ENCODE results near the gene TMEM154.

The TMEM154 gene

GRCh38 chr4:152573861-152574260 lies 105.9 kb downstream of the TMEM154 start:
- CTCF ChIA-PET: no interaction called here
- H3K9me3 ChIP-seq (ENCODE audit: control insufficient read depth, insufficient read depth, low read depth, low read length): no peaks in the 10 kb centered on the region
- no peak overlapping the region for H3K27ac ChIP-seq (ENCODE audit: extremely low read depth, low read depth, low read length)
- no peaks in the 10 kb centered on the region for H3K4me1 ChIP-seq (ENCODE audit: control insufficient read depth, insufficient read depth, low read length)
- no peak for TF ChIP-seq ZNF585B (tag by site-specific recombination; IDR thresholded peaks at IDR 0.05)
- TF ChIP-seq ZSCAN18 (tag by site-specific recombination; IDR thresholded peaks at IDR 0.05): no peak
- no peak for TF ChIP-seq ZNF449 (tag by site-specific recombination; IDR thresholded peaks at IDR 0.05)
- no peak for TF ChIP-seq TCF7L2 (IDR thresholded peaks at IDR 0.05; ENCODE audit: borderline replicate concordance, low read depth, low read length)
- TF ChIP-seq ZNF274 (IDR thresholded peaks at IDR 0.05; ENCODE audit: low read length): no peak
- TF ChIP-seq ZNF274 (tag by site-specific recombination; IDR thresholded peaks at IDR 0.05; ENCODE audit: borderline replicate concordance): no peak
- no peak for TF ChIP-seq ZNF324 (tag by site-specific recombination; IDR thresholded peaks at IDR 0.05)
- TF ChIP-seq ZNF548 (tag by site-specific recombination; IDR thresholded peaks at IDR 0.05): no peak
- no peak for TF ChIP-seq GLIS2 (tag by site-specific recombination; IDR thresholded peaks at IDR 0.05)
- TF ChIP-seq ZNF302 (tag by site-specific recombination; IDR thresholded peaks at IDR 0.05; ENCODE audit: low read depth): no peak
- no peak for TF ChIP-seq ZNF768 (tag by site-specific recombination; IDR thresholded peaks at IDR 0.05)
- no peak for TF ChIP-seq ZNF366 (tag by site-specific recombination; conservative IDR thresholded peaks at IDR 0.05)
- no peak for TF ChIP-seq ZNF23 (tag by site-specific recombination; IDR thresholded peaks at IDR 0.05; ENCODE audit: borderline replicate concordance)
- H3K36me3 ChIP-seq (ENCODE audit: control insufficient read depth in 2 of 2, insufficient read depth in 1 of 2, low read length in 2 of 2): no peaks in the 10 kb centered on the region
- no peak overlapping the region for H3K4me3 ChIP-seq (ENCODE audit: low read depth, low read length)
- POLR2A ChIA-PET: no interaction called here

- CTCF ChIA-PET: interaction anchor here (0.7 kb wide), 1 partner anchor 57 kb away, joined by 5 read pairs; no protein-coding TSS in a partner anchor
- Histone ChIP-seq H3K27ac (ENCODE audit: extremely low read depth, low read depth, low read length) (no peak overlapping the region), H3K9me3 (ENCODE audit: control insufficient read depth, insufficient read depth, low read depth, low read length) (no peaks in the 10 kb centered on the region), H3K4me1 (ENCODE audit: control insufficient read depth, insufficient read depth, low read length) (no peaks in the 10 kb centered on the region), H3K4me3 (ENCODE audit: low read depth, low read length) (no peak overlapping the region), H3K36me3 (ENCODE audit: control insufficient read depth in 2 of 2, insufficient read depth in 1 of 2, low read length in 2 of 2) (no peaks in the 10 kb centered on the region)
- TF ChIP-seq ZNF837 (tag by site-specific recombination; IDR thresholded peaks at IDR 0.05) (no peak), GLIS1 (tag by site-specific recombination; IDR thresholded peaks at IDR 0.05) (peak; percentile 18; the same call in 1 of the 2 replicates)
- POLR2A ChIA-PET: no interaction called here
Observed at GRCh38 chr4:152572417-152573086, 107.2 kb downstream of the TMEM154 start.

GRCh38 chr4:152571770-152572169 lies 108.0 kb downstream of the TMEM154 start:
- no peak overlapping the region for H3K4me3 ChIP-seq (ENCODE audit: low read depth, low read length)
- CTCF ChIA-PET: no interaction called here
- POLR2A ChIA-PET: no interaction called here
- TF ChIP-seq ZNF350 (tag by site-specific recombination; IDR thresholded peaks at IDR 0.05): no peak
- no peak for TF ChIP-seq PRDM4 (tag by site-specific recombination; IDR thresholded peaks at IDR 0.05)
- TF ChIP-seq ZNF792 (tag by site-specific recombination; IDR thresholded peaks at IDR 0.05): no peak
- no peak for TF ChIP-seq ZNF654 (tag by site-specific recombination; IDR thresholded peaks at IDR 0.05; ENCODE audit: low read depth)
- no peak for TF ChIP-seq ELK4 (IDR thresholded peaks at IDR 0.05; ENCODE audit: borderline replicate concordance, low read depth, low read length)
- TF ChIP-seq ZNF175 (tag by site-specific recombination; IDR thresholded peaks at IDR 0.05): no peak
- TF ChIP-seq ZNF148 (tag by site-specific recombination; IDR thresholded peaks at IDR 0.05; ENCODE audit: borderline replicate concordance): no peak
- TF ChIP-seq ZNF202 (tag by site-specific recombination; IDR thresholded peaks at IDR 0.05; ENCODE audit: borderline replicate concordance): no peak
- no peak for TF ChIP-seq ZNF423 (tag by site-specific recombination; IDR thresholded peaks at IDR 0.05)

More at GRCh38 chr4:152571770-152572169, 108.0 kb downstream of the TMEM154 start:
- Histone ChIP-seq H3K36me3 (ENCODE audit: control insufficient read depth in 2 of 2, insufficient read depth in 1 of 2, low read length in 2 of 2) (no peaks in the 10 kb centered on the region), H3K27ac (ENCODE audit: extremely low read depth, low read depth, low read length) (no peak overlapping the region), H3K9me3 (ENCODE audit: control insufficient read depth, insufficient read depth, low read depth, low read length) (no peaks in the 10 kb centered on the region), H3K4me1 (ENCODE audit: control insufficient read depth, insufficient read depth, low read length) (no peaks in the 10 kb centered on the region)
